Mesendoderm (in vitro differentiated cells): ENCODE data around the gene POLD4.

Experiments
- DNase-seq: peaks from one replicate; pipeline ENCODE4 v3.0.0; 2013
- H2AK5ac ChIP-seq: 2 replicates; pipeline ENCODE4 v1.6.1; 2013; ENCODE audit warnings: low read length, inconsistent platforms
- H2BK120ac ChIP-seq: 2 replicates; pipeline ENCODE4 v1.6.1; 2013; ENCODE audit warnings: low read depth, mild to moderate bottlenecking, low read length, moderate library complexity, mixed read lengths
- H2BK15ac ChIP-seq: replicated peaks from 2 replicates; pipeline ENCODE4 v1.6.1; 2013; ENCODE audit warnings: low read depth, mild to moderate bottlenecking, moderate library complexity
- H2BK5ac ChIP-seq: 2 replicates; pipeline ENCODE4 v1.6.1; 2013; ENCODE audit warnings: low read length, inconsistent platforms
- H3K18ac ChIP-seq: 2 replicates; pipeline ENCODE4 v1.6.1; 2013; ENCODE audit warnings: mild to moderate bottlenecking, low read length, mixed read lengths
- H3K23ac ChIP-seq: one replicate; pipeline ENCODE4 v1.6.1; 2013; ENCODE audit warnings: low read length
- H3K27ac ChIP-seq: 2 replicates; pipeline ENCODE4 v1.5.1; 2013; ENCODE audit warnings: low read depth, mild to moderate bottlenecking, inconsistent platforms, low read length, moderate library complexity
- H3K27me3 ChIP-seq: 2 replicates; pipeline ENCODE4 v1.6.1; 2013; ENCODE audit warnings: low read length, control low read depth, mild to moderate bottlenecking, inconsistent platforms; ENCODE audit not compliant: insufficient read depth, poor library complexity
- H3K36me3 ChIP-seq: 2 replicates; pipeline ENCODE4 v1.6.1; 2013; ENCODE audit warnings: low read length, inconsistent platforms; ENCODE audit not compliant: control insufficient read depth, insufficient read depth
- H3K4ac ChIP-seq: one replicate; pipeline ENCODE4 v1.6.1; 2013; ENCODE audit warnings: low read depth, mild to moderate bottlenecking, low read length, moderate library complexity
- H3K4me1 ChIP-seq: 2 replicates; pipeline ENCODE4 v1.6.1; 2013; ENCODE audit warnings: low read depth, low read length, inconsistent platforms; ENCODE audit not compliant: control insufficient read depth
- H3K4me2 ChIP-seq: 2 replicates; pipeline ENCODE4 v1.6.1; 2013; ENCODE audit warnings: low read length
- H3K4me3 ChIP-seq: 2 replicates; pipeline ENCODE4 v1.5.1; 2013; ENCODE audit warnings: mild to moderate bottlenecking, low read length
- H3K56ac ChIP-seq: one replicate; pipeline ENCODE4 v1.6.1; 2013; ENCODE audit warnings: low read length
- H3K79me1 ChIP-seq: 2 replicates; pipeline ENCODE4 v1.6.1; 2013; ENCODE audit warnings: low read length, inconsistent platforms
- H3K79me2 ChIP-seq: 2 replicates; pipeline ENCODE4 v1.6.1; 2013; ENCODE audit warnings: mild to moderate bottlenecking, low read length; ENCODE audit not compliant: control insufficient read depth, insufficient read depth
- H3K9ac ChIP-seq: 2 replicates; pipeline ENCODE4 v1.6.1; 2013; ENCODE audit warnings: low read length, inconsistent platforms
- H4K5ac ChIP-seq: one replicate; pipeline ENCODE4 v1.6.1; 2013; ENCODE audit warnings: low read length
- H4K8ac ChIP-seq: one replicate; pipeline ENCODE4 v1.6.1; 2013; ENCODE audit warnings: low read depth, mild to moderate bottlenecking, control low read depth, low read length, moderate library complexity
- WGBS: extraction: QIAGEN DNeasy Blood & Tissue Kit; methylation state at CpG from one replicate; pipeline ENCODE4 v1.1.7; 2013; ENCODE audit warnings: low lambda C conversion rate, missing lambda C conversion rate; ENCODE audit not compliant: insufficient coverage; ENCODE audit errors: extremely low coverage; 5-methylcytosine and 5-hydroxymethylcytosine counted together

The POLD4 gene

GRCh38 chr11:67315325-67315909 is 37.9 kb downstream of the POLD4 start:
- peaks cover 5% of the 10 kb centered on the region for H3K27me3 ChIP-seq
- no peak overlapping the region for H4K8ac ChIP-seq
- peaks cover 2% of the 10 kb centered on the region for H3K4me1 ChIP-seq
- no peak for DNase-seq
- H3K4me2 ChIP-seq = no peak overlapping the region
- no peak overlapping the region for H3K27ac ChIP-seq
- H2AK5ac ChIP-seq = no peak overlapping the region
- WGBS = no CpG with 5 or more reads among the region's 9 CpGs
- no peak overlapping the region for H2BK15ac ChIP-seq
- no peaks in the 10 kb centered on the region for H3K79me2 ChIP-seq
- H4K5ac ChIP-seq = no peak overlapping the region
- H3K79me1 ChIP-seq = no peaks in the 10 kb centered on the region
- no peak overlapping the region for H2BK5ac ChIP-seq
- H3K4me3 ChIP-seq = no peak overlapping the region
- no peak overlapping the region for H3K4ac ChIP-seq
- no peak overlapping the region for H2BK120ac ChIP-seq
- H3K56ac ChIP-seq = no peak overlapping the region
- no peak overlapping the region for H3K9ac ChIP-seq
- no peak overlapping the region for H3K23ac ChIP-seq
- H3K36me3 ChIP-seq = no peaks in the 10 kb centered on the region
- H3K18ac ChIP-seq = no peak overlapping the region

GRCh38 chr11:67314218-67314617 is 39.1 kb downstream of the POLD4 start:
- no peak overlapping the region for H3K18ac ChIP-seq
- H3K79me1 ChIP-seq = no peaks in the 10 kb centered on the region
- peaks cover 5% of the 10 kb centered on the region for H3K27me3 ChIP-seq
- H3K4me1 ChIP-seq = peaks cover 2% of the 10 kb centered on the region
- H3K9ac ChIP-seq = no peak overlapping the region
- no peak overlapping the region for H3K27ac ChIP-seq
- no peak overlapping the region for H3K4ac ChIP-seq
- no peak overlapping the region for H2BK5ac ChIP-seq
- no peak overlapping the region for H3K56ac ChIP-seq
- H3K4me3 ChIP-seq = no peak overlapping the region
- H3K36me3 ChIP-seq = no peaks in the 10 kb centered on the region
- H3K79me2 ChIP-seq = no peaks in the 10 kb centered on the region
- DNase-seq = no peak
- WGBS = no CpG with 5 or more reads among the region's 2 CpGs
- H4K5ac ChIP-seq = no peak overlapping the region
- no peak overlapping the region for H3K23ac ChIP-seq
- no peak overlapping the region for H2BK15ac ChIP-seq
- H2AK5ac ChIP-seq = no peak overlapping the region
- no peak overlapping the region for H3K4me2 ChIP-seq
- no peak overlapping the region for H4K8ac ChIP-seq
- no peak overlapping the region for H2BK120ac ChIP-seq

- WGBS = no CpG with 5 or more reads among the region's 11 CpGs
- Histone ChIP-seq H3K27me3 (peaks cover 2% of the 10 kb centered on the region), H3K79me1 (no peaks in the 10 kb centered on the region), H3K9ac (no peak overlapping the region), H3K4me1 (peaks cover under 1% of the 10 kb centered on the region), H4K8ac (no peak overlapping the region), H3K23ac (no peak overlapping the region), H3K56ac (no peak overlapping the region), H3K27ac (no peak overlapping the region), H2BK120ac (no peak overlapping the region), H3K79me2 (no peaks in the 10 kb centered on the region), H2AK5ac (no peak overlapping the region), H3K36me3 (no peaks in the 10 kb centered on the region), H3K4me2 (no peak overlapping the region), H2BK15ac (no peak overlapping the region), H4K5ac (no peak overlapping the region), H3K18ac (no peak overlapping the region), H3K4ac (no peak overlapping the region), H2BK5ac (no peak overlapping the region), H3K4me3 (no peak overlapping the region)
- DNase-seq = no peak
These were observed 40.0 kb downstream of the POLD4 start for GRCh38 chr11:67313125-67313890.

- Histone ChIP-seq H2BK5ac (no peak overlapping the region), H3K4me2 (no peak overlapping the region), H4K5ac (no peak overlapping the region), H3K18ac (no peak overlapping the region), H2BK120ac (no peak overlapping the region), H3K4ac (no peak overlapping the region), H2AK5ac (no peak overlapping the region), H3K79me2 (no peaks in the 10 kb centered on the region), H3K36me3 (no peaks in the 10 kb centered on the region), H2BK15ac (no peak overlapping the region), H3K4me3 (no peak overlapping the region), H3K9ac (no peak overlapping the region), H3K79me1 (no peaks in the 10 kb centered on the region), H3K27me3 (no peaks in the 10 kb centered on the region), H3K4me1 (no peaks in the 10 kb centered on the region), H3K23ac (no peak overlapping the region), H4K8ac (no peak overlapping the region), H3K56ac (no peak overlapping the region), H3K27ac (no peak overlapping the region)
- DNase-seq = no peak
- WGBS = no CpG with 5 or more reads among the region's 22 CpGs
These were observed 40.9 kb downstream of the POLD4 start for GRCh38 chr11:67312187-67313021.

- Histone ChIP-seq H3K36me3 (no peaks in the 10 kb centered on the region), H3K4ac (no peak overlapping the region), H3K23ac (no peak overlapping the region), H3K4me1 (no peaks in the 10 kb centered on the region), H2AK5ac (no peak overlapping the region), H3K4me2 (no peak overlapping the region), H3K27ac (no peak overlapping the region), H3K18ac (no peak overlapping the region), H3K79me1 (no peaks in the 10 kb centered on the region), H2BK120ac (no peak overlapping the region), H3K56ac (no peak overlapping the region), H3K79me2 (no peaks in the 10 kb centered on the region), H4K8ac (no peak overlapping the region), H4K5ac (no peak overlapping the region), H3K27me3 (no peaks in the 10 kb centered on the region), H2BK15ac (no peak overlapping the region), H3K9ac (no peak overlapping the region), H3K4me3 (no peak overlapping the region), H2BK5ac (no peak overlapping the region)
- no CpG with 5 or more reads among the region's 15 CpGs for WGBS
- DNase-seq = no peak
These were observed 41.7 kb downstream of the POLD4 start for GRCh38 chr11:67311556-67312082.
